Mucosa of descending colon (tissue), 3 donors: ENCODE results near the gene CLDN6. TPM values are rescaled to one million over a fixed set of nuclear protein-coding genes. Genes with fewer than 3 reads are reported as not detected.

Experiments
- ATAC-seq: fragments of 200-7000 bp; cut with Tn5 transposase; one replicate; pipeline ENCODE4 v1.9.1; 2020; ENCODE audit warnings: mild to moderate bottlenecking, moderate library complexity
- DNase-seq, 3 donors: peaks; one replicate each; pipeline ENCODE4 v3.0.0-alpha.2; 2020
- H3K36me3 ChIP-seq: fragments of 200-600 bp; one replicate; pipeline ENCODE4 v1.8.0; 2021; ENCODE audit warnings: low read depth, mild to moderate bottlenecking
- H3K4me1 ChIP-seq: fragments of 200-600 bp; one replicate; pipeline ENCODE4 v1.8.0; 2021; ENCODE audit warnings: low read depth, mild to moderate bottlenecking
- H3K4me3 ChIP-seq: fragments of 200-600 bp; one replicate; pipeline ENCODE4 v1.8.0; 2021; ENCODE audit warnings: mild to moderate bottlenecking
- H3K9me3 ChIP-seq: fragments of 200-600 bp; one replicate; pipeline ENCODE4 v1.8.0; 2021; ENCODE audit warnings: mild to moderate bottlenecking
- CTCF ChIP-seq: fragments of 200-600 bp; IDR thresholded peaks from one replicate; pipeline ENCODE4 v1.8.0; 2022; ENCODE audit warnings: antibody characterized with exemption, mild to moderate bottlenecking
- intact Hi-C, 2 donors: fragments of 100-400 bp; cut with DNase I in 1 of 2; cut with micrococcal nuclease in 1 of 2; formaldehyde crosslinking; loops; one replicate each; pipeline versions ENCODE4 v1.11.0 to v1.11.1; 2022; cut with DNase I, micrococcal nuclease
- total RNA-seq, 3 donors: library from RNA; stranded (reverse); fragmentation: NEBNext Ultra II Directional in 2 of 3; extraction: Animal tissue kit (Norgen Biotek cat#: 25700) in 2 of 3; gene quantifications; one replicate each; pipeline versions ENCODE4 v1.2.1 to v1.2.4, GENCODE V29; 2021 to 2023
- donor health status: DM: no; HTN: no; CAD: no; lungs with moderate emphysema.
- donor health status: DM: no; HTN: no; CAD: no.
- donor health status: DM: no; HTN: yes; CAD: no.

The CLDN6 gene
- total RNA-seq, 3 donors from 2014 or later, result not detected

GRCh38 chr16:3003582-3004270 is 14.3 kb downstream of the CLDN6 start:
- DNase-seq (peak; percentile 96 to 98 (median 98)), ATAC-seq (peak; percentile 86)
- TF ChIP-seq CTCF, result peak; percentile 35
- H3K36me3 ChIP-seq, result no peaks in the 10 kb centered on the region
- peaks cover 38% of the 10 kb centered on the region for H3K4me1 ChIP-seq
- intact Hi-C loops, result no loop called here
- no peaks in the 10 kb centered on the region for H3K9me3 ChIP-seq
- H3K4me3 ChIP-seq, result no peak overlapping the region

- no peaks in the 10 kb centered on the region for H3K9me3 ChIP-seq
These were observed 16.7 kb downstream of the CLDN6 start for GRCh38 chr16:3001316-3001715.

GRCh38 chr16:3000540-3000939 is 17.4 kb downstream of the CLDN6 start:
- Histone ChIP-seq H3K36me3 (no peaks in the 10 kb centered on the region), H3K9me3 (no peaks in the 10 kb centered on the region), H3K4me3 (no peak overlapping the region), H3K4me1 (peaks cover 10% of the 10 kb centered on the region)
- no peak for DNase-seq
- ATAC-seq, result no peak
- no peak for TF ChIP-seq CTCF
- intact Hi-C loops, result no loop called here

More at GRCh38 chr16:3001316-3001715, 16.7 kb downstream of the CLDN6 start:
- TF ChIP-seq CTCF, result no peak
- DNase-seq (no peak), ATAC-seq (no peak)
- Histone ChIP-seq H3K4me3 (no peak overlapping the region), H3K4me1 (peaks cover 17% of the 10 kb centered on the region), H3K36me3 (no peaks in the 10 kb centered on the region)
- intact Hi-C loops, result no loop called here

DNA sequence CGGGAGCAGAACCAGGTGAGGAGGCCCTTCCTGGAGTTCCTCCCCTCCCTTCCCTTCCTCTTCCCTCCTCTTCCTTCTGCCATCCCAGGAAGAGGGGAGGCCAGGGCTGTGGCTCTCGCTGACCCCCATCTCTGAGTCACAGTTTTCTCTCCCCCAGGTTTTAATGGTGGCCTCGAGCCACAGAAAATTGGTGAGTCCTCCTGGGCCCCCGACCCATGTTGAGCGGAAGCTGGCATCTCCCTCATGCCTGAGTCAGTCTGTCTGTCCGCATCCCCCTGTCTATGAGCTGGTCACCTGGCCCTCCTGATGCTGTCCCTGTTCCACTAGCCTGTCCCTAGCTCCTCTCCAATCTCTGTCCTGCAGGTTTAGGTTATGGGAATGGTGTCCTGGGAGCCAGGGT is 18.1 kb downstream of the CLDN6 start:
- no peaks in the 10 kb centered on the region for H3K36me3 ChIP-seq
- intact Hi-C loops, result no loop called here
- peaks cover 6% of the 10 kb centered on the region for H3K4me1 ChIP-seq
- H3K4me3 ChIP-seq, result no peak overlapping the region
- no peak for ATAC-seq
- no peak for DNase-seq
- TF ChIP-seq CTCF, result no peak
- H3K9me3 ChIP-seq, result no peaks in the 10 kb centered on the region

- Histone ChIP-seq H3K36me3 (no peaks in the 10 kb centered on the region), H3K9me3 (no peaks in the 10 kb centered on the region), H3K4me1 (no peaks in the 10 kb centered on the region), H3K4me3 (no peak overlapping the region)
- ATAC-seq (no peak), DNase-seq (no peak)
- no peak for TF ChIP-seq CTCF
- intact Hi-C loops, result no loop called here
These were observed 21.7 kb downstream of the CLDN6 start for GRCh38 chr16:2996298-2996697.
